KBM-7 (cell line): ENCODE measurements around the gene EFR3B.

Experiments used
- DNase-seq: peaks from one replicate; pipeline ENCODE4 v3.0.0-alpha.2; 2015
- in situ Hi-C: fragments of 300-500 bp; cut with MboI; formaldehyde crosslinking; loops from 2 replicates; pipeline ENCODE4 v1.14.3; 2020; ENCODE audit warnings: low sequenced_read_pairs, low pct_unique_long_range_greater_than_20kb, mixed read lengths

The EFR3B gene

DNA sequence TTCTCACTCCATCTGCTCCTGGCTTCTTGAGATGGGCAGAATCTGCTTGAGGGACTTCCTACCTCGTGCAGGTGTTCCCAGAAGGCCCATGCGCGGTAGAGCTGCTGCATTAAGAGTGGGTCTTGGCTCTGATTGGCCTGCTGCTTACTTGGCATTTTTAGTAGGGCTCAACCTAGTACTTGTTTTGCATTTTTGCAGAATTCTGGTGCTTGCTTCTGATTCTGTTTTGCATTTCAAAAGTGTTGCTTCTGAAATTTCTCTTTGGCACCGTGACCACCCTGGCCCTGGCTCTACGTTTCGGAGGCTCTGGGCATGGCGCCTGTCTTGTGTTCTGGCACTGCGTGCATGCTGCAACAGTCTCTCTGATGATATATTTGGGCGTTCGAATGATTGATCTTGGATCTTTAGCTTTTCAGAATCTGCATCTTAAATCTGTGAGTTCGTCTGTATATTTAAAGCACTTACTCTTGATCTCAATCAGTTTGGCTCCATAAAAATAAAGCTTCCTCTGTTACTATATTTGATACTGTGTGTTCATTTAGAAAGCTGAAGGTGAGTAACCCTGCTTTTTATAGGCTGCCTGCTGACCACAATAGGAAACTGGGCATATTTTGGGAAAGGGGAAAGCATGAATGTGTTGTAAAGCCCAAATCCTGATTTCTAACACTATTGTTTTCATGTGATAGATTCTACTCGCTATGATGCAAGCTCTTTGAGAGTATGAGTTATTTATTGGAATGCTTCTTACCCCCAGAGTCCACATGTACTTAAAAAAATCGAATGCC lies 22.2 kb downstream of the EFR3B start:
- no peak for DNase-seq
- in situ Hi-C loops, result no loop called here

DNA sequence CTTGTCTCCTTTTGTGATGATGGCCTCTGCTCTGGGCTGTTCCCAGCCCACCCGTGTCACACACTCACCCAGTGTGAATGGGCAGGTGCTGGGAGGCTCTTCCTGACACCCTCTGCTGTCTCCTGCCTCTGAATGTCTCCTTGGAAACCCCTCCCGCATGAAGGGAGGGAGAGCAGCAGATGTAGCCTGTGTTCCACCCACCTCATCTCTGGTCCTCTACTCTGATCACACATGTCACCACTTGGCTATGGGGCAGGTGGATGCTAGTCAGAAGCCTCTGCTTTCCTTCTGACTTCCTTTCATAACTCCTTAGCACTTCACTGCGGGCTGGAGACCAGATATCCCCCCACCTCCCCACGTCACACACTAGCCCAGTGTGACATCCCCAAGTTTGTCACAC lies 23.9 kb downstream of the EFR3B start:
- in situ Hi-C loops, result no loop called here
- DNase-seq, result no peak

DNA sequence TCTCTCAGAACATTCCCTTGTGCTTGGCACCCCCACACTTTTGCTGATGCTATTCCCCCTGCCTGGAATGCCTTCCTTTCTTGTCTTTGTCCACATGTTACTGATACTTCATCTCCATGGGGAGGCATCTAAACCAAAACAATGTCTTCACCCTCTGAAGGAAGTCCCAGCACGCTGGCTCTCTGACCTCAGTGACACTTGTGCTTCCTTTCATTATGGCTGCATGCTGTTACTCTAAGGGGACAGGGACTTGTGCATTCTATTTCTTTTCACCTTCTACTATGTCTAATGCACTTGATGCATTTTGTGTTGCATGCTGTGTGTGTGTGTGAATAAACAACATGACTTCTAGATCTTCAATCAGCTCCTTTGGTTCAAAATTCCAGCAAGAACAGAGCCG lies 24.6 kb downstream of the EFR3B start:
- no peak for DNase-seq
- in situ Hi-C loops, result no loop called here

DNA sequence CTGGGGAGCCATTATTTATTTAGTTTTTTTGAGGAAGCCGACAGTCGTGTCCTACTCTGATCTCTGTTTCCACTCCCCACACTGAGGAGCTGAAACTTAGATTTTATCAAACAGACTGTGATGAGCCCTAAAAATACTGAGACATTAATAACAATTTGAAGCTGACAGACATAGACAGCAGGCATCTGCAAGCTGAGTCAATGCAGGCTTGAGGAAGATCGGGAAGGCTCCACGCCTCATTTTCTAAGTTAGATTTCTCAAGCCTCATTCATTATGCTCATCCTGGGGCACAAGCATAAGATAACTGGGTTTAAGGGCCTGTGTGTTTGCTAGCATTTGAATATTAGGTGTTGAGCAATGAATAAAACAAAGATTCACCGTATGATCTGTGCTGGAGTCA lies 26.3 kb downstream of the EFR3B start:
- in situ Hi-C loops, result no loop called here
- DNase-seq, result no peak

DNA sequence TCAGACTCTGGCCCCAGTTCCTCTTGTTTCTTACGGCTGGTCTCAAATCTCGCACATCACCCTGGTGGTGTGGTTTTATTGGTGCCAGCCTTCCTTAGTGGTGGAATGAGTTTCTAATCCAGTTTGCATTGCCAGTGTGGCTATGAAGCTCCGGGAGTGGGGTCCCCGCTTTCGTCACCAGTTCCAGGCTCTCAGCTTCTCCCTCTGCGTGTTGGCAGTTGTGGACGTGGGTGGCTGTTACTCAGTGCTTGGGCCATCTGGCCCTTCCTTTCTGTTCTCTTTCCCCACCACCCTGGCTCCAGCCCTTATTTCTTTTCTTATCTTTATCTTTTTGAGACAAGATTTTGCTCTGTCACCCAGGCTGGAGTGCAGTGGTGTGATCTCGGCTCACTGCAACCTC lies 30.1 kb downstream of the EFR3B start:
- in situ Hi-C loops, result no loop called here
- DNase-seq, result no peak

DNA sequence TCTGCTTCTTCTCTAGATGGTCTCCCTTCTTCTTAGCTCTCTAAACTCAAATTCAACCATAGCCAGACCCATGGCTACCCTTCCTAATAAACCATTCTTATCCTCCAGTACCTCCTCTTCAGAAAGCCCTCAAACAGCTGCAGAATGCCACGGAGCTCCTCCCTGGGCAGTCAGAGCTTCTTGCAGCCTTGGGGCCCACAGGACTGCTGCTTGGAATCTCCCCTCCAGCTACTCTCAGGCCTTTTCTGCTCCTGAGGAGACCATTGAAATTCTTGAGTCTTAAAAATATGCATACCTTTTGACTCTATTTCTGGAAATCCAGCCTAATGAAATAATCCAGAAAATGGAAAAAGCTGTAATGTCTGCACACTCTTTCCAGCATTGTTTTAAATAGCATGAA lies 30.7 kb downstream of the EFR3B start:
- in situ Hi-C loops, result no loop called here
- no peak for DNase-seq

DNA sequence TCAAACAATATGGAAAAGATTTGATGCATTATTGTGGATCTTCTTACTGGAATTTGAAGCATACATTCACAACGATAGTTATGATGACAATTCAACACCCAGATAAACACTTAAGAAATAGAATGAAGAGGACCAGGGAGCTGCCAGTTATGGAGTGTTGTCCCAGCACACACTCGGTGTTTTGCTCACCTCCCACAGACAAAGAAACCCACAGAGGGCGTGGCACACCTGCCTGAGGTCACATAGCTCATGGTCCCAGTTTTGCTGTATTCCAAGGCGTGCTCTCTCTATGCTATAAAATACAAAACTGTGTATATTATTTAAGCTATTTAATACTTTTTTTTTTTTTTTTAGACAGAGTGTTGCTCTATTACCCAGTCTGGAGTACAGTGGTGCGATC lies 31.1 kb downstream of the EFR3B start:
- no peak for DNase-seq
- in situ Hi-C loops, result no loop called here

DNA sequence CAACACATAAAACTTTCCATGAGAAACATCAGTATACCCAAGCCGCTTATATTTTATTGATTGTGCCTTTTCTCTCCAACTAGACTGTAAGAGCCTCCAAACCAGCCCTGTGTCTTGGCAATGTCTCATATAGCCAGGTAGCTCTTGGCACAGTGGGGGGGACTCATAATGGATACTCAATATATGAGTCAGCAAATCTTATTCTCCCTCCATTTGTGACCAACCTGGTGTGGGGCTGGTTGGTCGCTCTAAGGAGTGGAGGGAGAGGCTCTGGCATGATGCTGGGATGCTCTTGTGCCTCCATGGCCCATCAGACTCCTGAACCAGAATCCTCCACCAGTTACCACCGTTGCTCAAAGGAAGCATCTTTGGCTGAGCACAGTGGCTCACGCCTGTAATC lies 32.0 kb downstream of the EFR3B start:
- in situ Hi-C loops, result no loop called here
- no peak for DNase-seq

DNA sequence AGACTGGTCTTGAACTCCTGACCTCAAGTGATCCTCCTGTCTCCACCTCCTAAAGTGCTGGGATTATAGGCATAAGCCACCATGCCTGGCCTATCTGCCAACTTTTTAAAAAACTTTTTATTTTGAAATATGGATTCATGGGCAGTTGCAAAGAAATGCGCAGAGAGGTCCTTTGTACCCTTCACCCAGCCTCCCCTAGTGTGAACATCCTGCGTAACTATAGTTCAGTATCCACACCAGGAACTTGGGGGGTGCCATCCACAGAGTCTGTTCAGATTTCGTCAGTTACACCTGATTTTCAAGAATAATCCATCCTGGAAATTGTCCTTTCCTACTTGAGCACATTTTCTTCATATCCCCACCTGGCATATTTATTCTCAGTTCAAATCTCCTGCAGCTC lies 33.0 kb downstream of the EFR3B start:
- no peak for DNase-seq
- in situ Hi-C loops, result no loop called here

DNA sequence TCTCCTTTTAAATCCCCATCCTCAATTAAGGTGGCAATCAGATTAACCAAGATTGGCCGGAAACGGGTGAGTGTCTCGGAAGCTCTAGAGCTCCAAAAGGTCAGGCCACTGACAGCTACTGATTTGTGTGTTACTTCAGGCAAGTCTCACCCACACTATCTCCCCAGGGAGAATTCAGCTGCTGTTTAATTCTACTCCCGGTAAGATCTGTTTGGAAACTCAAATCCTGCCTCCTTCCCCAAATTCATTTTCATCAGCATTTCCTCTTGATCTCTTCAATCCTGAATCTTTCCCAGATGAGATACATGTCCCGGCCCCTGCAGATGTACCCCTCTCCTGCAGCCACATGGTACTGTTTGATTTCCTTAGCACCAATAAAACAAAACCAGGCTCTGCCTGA lies 34.9 kb downstream of the EFR3B start:
- in situ Hi-C loops, result no loop called here
- peak; percentile 16 for DNase-seq

DNA sequence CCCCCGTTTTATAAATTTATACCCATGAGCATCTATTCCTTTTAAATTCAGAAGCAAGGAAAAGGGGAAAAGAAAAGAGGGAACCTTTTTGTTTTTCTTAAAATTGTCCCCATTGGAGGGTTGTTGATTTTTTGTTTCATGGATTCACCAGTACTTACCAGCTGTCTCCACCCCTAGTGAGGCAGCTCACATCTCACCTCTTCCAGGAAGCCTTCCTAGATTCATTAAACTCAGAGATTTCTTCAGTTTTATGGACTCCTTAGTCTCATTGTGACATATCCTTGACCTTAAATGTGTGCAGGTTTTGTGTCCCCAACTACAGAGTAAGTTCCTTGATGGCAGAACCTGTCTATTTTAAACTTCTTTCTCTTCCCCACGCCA lies 35.9 kb downstream of the EFR3B start:
- no peak for DNase-seq
- in situ Hi-C loops, result no loop called here

DNA sequence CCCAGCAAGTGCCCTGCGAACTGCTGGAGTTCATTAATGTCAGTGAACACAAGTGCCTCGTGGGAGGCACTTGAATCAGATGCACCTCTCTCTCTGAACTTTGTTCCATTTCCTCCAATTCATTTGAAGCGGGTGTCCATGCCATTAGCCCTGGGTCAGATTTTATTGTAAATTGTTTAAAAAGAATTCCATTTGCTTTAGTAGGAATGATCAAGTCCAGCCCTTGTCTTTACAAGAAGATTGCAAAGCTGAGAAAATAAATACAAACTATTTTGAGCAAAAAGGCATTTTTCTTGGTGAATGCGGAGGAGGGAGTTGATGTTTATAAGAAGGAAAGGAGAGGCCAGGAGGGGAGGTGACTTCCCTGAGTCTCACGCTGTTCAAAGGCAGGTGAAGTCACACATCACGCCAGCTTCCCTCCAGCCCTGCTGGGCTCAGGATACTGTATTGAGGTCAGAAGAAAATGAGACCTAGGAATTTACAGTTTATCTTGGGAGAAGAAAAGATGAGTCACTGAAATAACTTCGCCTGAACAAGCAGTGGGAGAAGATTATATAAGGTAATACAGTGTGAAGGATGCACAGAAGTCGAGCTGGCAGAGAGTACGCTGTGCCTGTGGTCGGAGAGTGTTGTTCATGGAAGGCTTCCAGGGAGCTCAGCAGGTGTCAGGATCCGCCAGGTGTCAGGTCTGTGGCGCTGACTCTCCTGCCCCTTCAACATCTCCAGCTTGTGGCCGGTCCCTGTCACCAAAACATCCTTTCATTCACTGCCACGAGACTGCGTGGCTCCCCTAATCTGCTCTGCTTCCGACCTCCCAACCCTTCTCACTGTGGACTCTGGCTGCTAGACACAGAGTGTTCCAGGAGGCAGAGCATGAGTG lies 36.5 kb downstream of the EFR3B start:
- in situ Hi-C loops, result no loop called here
- no peak for DNase-seq

DNA sequence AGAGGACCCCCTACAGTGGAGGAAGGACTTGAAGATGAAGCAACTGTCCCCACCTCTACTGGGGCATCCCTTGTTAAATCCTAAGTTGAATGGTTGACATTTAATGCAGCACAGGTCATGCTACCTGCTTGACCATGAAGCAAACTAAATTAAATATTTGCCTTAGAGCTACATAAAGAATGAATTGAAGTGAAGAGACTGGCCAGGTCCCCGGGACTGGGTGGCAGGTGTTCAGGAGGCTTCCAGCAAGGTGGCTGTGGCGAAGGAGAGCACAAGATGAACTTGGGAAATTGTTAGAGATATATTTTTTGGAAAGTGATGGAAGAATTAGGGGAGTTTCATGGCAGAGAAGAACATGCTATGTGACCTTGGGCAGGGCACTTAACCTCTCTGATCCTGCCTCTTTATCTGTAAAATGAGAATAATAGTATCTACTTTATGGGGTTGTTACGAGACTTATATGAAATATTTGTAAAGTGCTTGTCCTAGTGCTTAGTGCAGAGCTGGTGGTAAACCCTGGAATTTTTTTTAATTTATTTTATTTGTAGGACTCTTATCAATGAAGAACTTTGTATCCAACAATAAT lies 37.3 kb downstream of the EFR3B start:
- DNase-seq, result no peak
- in situ Hi-C loops, result no loop called here

DNA sequence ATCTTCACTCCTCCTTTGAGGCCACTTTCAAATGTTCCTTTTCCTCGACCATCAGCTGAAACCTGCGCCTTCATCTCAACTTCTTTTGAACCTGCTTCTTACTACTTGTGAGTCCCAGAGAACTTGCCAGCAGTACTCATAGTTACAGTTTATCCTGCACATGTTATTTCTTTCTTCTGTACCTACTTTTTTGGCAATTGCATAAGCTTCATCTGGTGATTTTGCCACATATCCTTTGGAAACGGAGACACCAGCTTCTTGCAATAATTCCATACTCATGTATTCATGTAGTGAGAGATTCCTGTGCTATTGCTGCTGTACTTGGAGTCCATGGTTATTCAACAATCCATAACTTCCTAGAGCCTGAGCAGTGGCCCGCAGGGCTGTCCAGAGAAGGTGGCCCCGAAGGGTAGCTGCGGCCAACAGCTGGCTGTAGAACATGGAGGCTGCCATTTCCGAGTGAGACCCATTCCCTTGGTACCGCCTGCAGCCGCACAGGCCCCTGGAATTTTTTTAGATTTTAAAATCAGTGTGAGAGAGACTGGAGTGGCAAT lies 39.4 kb downstream of the EFR3B start:
- in situ Hi-C loops, result no loop called here
- DNase-seq, result no peak

DNA sequence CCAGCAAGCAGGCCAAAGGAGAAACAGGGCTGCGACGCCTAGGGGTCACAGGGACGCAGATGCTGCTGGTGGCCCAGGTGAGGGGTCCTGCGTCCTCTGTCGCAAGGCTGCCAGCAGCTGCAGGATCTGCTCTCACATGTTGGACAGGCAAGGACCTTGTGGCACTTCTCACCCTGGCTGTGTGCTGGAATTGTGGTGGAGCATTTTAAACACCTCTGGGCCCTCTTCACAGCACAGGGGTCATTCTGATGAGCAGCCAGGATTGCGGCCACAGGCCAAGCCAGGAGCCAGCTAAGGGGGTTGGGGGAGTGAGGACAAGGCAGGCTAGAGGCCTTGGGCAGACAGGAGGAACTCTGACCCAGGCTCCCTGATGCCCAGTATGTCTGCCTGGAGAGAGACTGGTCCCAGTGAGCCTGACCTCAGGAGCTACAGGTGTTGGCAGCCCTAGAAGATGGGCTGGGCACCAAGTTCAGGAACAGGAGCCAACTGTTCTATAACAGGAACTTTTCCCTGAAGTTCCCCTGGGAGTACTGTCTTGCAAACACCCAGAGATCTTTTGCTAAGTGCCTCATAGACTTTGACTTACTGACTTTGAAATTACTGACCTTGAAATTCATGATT lies 40.2 kb downstream of the EFR3B start:
- in situ Hi-C loops, result no loop called here

DNA sequence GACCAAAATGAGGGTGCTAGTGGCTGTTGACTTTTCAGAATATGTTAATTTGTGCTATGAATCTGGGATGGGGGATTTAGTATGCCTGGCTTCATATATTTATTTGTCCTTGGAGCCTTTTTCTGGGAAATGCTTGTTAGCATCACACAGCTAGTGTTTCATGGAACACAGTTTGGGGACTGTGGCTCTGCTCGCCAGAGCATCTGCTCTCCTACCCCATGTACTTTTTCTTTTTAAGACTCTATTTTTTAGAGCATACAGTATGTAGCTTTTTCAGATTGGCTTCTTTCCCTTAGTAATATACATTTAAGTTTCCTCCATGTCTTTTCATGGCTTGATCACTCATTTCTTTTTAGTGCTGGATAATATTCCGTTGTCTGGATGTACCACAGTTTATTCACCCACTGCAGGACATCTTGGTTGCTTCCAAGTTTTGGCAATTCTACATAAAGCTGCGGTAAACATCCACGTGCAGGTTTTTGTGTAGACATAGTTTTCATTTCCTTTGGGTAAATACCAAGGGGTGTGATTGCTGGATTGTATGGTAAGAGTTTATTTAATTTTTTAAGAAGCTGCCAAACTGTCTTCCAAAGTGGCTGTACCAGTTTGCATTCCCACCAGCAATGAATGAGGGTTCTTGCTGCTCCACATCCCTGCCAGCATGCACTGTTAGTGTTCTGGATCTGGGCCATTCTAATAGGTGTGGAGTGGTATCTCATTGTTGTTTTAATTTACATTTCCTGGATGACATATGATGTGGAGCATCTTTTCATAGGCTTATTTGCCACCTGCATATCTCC lies 44.1 kb downstream of the EFR3B start:
- DNase-seq, result no peak
- in situ Hi-C loops, result no loop called here

More for the DNA sequence above, 40.2 kb downstream of the EFR3B start:
- DNase-seq, result no peak

DNA sequence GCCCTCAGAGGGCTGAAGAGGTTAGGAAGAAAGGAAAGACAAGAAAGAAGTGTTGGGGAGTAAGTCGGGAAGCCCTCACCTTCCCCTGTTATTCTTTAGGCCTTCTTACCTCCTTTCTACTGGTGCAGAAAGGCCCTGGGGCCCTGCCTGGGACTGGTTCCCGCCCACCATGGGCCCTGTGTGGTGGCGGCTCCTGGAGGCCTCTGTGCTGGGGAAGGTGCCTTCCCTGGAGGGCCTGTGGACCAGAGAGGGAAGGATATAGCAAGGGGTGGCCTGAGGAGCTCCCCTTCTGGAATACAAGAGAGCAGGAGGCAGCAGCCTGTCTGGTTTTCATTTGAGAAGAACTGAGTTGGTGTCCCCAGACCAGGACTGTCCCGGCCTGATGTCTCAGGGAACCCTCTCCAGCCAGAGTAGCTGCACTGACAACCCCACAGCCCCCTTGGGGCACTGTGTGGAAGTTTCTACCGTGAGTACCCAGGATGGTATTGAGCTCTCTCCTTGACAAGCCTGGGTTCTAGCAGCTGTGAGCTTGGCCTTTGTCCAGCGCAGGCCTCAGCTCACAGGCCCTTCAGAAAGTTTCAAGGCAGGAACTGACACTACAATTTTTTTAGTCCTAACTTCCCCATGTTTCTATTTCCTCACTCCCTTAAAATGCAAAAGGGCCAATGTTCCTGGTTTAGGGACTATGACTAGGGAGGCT lies 47.1 kb downstream of the EFR3B start:
- DNase-seq, result no peak
- in situ Hi-C loops, result no loop called here

DNA sequence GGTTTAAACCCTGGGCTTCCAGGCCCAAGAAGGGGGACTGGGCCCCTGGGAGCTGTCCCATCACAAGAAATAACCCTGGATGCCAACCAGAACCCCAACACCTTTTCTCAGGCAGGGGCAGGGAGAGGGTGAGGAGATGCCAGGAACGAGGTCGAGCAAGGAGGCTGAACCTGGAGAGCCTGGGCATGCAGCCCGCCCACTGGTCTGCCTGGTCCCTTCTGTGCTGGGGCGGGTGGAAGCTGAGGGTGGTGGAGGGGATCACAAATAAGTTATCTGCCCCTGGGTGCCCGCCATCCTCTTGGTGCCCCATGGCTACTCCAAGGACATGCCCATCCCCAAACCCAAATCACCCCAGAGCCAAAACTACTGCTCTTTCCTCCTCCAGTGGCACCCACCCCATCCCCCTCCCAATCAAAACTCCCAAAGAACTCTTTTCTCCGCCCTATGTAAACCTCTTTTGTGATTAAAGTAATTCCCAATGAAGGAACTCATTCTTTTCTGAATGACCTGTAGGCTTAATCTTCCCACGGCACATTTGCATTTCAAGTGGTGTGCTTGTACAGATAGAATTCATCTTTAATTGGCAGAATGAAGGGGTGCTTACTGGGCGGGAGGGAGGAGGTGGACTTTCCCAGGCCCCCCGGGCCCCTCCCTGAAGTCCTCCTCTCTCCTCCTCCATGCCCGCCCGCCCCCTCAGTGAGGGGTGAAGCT lies 47.9 kb downstream of the EFR3B start:
- no peak for DNase-seq
- in situ Hi-C loops, result no loop called here
